ENCODE data around the gene MPG.

- TF ChIP-seq CTCF (optimal IDR thresholded peaks at IDR 0.05 in 1 of 3, IDR thresholded peaks at IDR 0.05 in 1 of 3, conservative IDR thresholded peaks at IDR 0.05 in 1 of 3; ENCODE audit: extremely low read depth in 1 of 3, insufficient read depth in 2 of 3, low read length in 3 of 3) (no peak), EZH2 (IDR thresholded peaks at IDR 0.05; ENCODE audit: low read length) (no peak)
Observed at GRCh38 chr16:129075-129474, 51.0 kb downstream of the MPG start.

All from keratinocyte (primary cell).